HG03103 (cell line): ENCODE measurements around the gene LRIT1.

Source experiments
- ATAC-seq: cut with Tn5 transposase; IDR thresholded peaks from one replicate; pipeline ENCODE4 v1.9.1; 2021; ENCODE audit warnings: low read depth; ENCODE audit not compliant: unreplicated experiment

LRIT1 gene

GRCh38 chr10:84254552-84255478 is 13.5 kb upstream of the LRIT1 start:
- ATAC-seq, result no peak

DNA sequence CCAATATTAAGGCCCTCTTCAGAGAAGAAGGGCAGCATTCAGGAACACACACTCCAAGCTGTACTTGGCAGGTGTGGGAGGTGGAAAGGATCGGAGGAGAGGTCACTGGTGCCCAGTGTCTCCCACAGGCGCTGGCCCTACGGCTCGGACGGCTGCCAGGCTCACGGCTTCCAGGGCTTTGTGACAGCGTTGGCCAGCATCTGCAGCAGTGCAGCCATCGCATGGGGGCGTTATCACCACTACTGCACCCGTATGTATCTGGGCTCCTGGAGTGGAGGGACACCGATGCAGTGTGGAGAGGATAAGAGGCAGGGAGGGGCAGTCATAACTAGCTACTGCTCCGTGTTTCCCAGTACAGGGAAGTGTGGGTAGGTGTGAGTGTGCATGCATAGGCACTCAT is 7.4 kb upstream of the LRIT1 start:
- ATAC-seq, result no peak

GRCh38 chr10:84247496-84247895 is 6.2 kb upstream of the LRIT1 start:
- ATAC-seq, result no peak

GRCh38 chr10:84244651-84245270 is 3.4 kb upstream of the LRIT1 start, which contains the start of gene RGR:
Gene RGR (plus strand): TSS chr10:84245053. CDS start chr10:84245091, 38 bp downstream.
- no peak for ATAC-seq

- no peak for ATAC-seq
Observed at GRCh38 chr10:84243759-84244158, 2.4 kb upstream of the LRIT1 start.

GRCh38 chr10:84238909-84239308 is 2.4 kb downstream of the LRIT1 start:
- no peak for ATAC-seq

DNA sequence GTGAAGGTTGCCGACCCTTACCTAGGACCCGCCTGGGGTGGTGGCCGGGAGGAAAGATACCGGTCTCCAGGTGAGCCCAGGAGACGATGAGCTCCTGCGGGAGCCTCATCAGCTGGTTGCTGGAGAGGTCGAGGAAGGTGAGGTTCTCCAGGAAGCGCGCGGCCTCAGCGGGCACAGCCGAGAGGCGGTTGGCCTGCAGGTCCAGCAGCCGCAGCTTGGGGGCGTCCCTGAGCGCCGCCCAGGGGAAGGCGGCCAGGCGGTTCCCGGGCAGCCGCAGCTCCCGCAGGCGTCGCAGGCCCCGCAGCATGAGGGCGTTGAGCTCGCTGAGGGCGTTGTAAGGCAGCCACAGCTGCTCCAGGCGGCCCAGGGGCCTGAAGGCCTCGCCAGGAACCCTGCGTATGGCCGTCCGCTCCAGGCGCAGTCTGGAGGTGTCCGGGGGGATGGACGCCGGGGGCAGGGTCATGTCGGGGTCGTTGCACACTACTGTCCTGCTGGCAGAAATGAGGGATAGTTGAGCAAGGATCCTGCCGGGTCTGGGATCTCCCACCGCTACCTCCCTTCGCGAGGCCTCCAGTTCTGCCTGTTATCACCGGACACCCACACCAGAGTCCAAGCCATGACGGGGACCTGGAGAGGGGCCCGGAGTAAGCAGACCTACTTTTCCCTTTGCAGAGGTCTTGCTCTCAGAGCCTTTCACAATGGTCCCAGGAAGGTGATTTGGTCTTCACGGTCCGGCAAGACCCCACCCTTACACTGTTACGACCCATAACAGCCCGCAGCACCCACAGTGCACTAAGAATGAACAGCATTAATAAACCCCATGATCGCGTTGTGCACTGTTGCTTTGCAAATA is 3.9 kb downstream of the LRIT1 start:
- no peak for ATAC-seq

DNA sequence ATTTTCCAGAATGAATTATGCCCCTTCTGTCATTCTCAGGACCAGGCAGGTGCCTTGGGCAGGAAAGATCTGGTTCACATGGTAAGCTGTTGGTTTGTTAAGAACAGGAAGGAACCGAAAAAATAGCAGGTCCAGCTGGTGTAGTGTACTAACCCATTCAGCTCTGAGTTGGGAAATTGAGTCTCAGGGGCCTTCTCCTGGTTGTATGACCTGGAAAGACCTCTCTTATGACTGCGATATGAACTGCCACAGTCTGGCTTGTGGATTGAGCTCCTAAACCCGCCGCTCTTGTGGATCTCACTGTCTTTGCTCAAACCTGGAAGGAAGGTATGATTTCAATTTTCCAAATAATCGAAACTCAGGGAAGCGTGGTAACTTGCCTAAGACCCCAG is 4.5 kb downstream of the LRIT1 start:
- ATAC-seq, result no peak

DNA sequence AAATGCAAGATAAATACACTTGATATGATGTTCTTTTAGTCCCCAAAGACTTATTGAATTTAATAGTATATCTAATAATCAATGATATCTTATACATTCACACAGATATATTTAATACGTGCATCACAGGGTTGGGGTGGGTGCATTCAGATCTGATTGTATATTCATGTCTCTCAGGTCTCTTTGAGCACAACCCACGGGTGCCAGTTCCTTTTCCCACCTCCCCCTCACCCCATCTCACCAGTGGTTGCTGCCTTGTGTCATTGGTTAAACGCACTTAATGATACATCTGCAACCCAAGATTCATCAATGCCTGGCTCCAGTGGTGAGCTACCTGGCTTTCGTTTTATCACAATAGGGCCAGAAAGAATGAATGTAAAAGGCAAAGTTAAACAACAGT is 6.2 kb downstream of the LRIT1 start:
- ATAC-seq, result no peak

- ATAC-seq, result no peak
Observed at GRCh38 chr10:84234479-84234878, 6.9 kb downstream of the LRIT1 start.

DNA sequence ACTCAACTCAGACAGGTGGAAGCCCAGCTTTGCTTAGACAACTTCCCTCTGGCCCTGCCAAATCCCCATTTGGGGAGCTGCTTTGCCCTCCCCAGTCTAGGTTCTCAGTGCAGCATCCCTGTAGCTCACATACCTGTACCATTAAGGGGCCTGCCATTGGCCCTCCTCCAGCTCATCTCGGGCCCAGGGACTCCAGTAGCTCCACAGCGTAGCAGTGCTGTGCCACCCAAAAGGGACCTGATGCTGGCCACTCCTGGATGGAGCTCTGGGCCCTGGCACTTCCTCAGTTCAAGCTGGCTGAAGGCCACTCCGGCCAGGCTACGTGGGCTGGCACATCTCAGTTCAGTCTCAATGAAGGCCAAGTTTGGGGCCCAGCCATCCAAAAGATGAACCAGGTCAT is 7.4 kb downstream of the LRIT1 start:
- no peak for ATAC-seq

GRCh38 chr10:84232376-84232775 is 9.0 kb downstream of the LRIT1 start:
- no peak for ATAC-seq

- no peak for ATAC-seq
Observed at GRCh38 chr10:84230359-84230758, 11.0 kb downstream of the LRIT1 start.

GRCh38 chr10:84227810-84228209 is 13.5 kb downstream of the LRIT1 start:
- no peak for ATAC-seq

DNA sequence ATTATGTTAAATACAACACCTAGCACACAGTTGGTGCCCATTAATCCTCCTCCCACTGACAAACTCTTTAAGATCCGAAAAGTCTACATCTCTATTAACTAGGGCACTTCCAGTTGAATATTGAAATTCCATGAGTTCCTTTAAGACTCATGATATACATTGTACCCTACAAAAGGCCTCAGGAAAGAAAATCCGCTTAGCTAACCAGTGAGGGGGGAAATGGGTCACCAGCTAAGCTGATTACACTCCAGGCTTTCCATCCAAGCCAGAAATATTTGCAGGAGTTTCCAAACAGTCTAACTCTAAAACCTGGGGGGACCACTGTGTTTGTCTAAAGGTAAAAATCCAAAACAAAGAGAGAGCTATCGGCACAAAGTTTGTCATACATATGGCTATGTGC is 14.7 kb downstream of the LRIT1 start:
- no peak for ATAC-seq

DNA sequence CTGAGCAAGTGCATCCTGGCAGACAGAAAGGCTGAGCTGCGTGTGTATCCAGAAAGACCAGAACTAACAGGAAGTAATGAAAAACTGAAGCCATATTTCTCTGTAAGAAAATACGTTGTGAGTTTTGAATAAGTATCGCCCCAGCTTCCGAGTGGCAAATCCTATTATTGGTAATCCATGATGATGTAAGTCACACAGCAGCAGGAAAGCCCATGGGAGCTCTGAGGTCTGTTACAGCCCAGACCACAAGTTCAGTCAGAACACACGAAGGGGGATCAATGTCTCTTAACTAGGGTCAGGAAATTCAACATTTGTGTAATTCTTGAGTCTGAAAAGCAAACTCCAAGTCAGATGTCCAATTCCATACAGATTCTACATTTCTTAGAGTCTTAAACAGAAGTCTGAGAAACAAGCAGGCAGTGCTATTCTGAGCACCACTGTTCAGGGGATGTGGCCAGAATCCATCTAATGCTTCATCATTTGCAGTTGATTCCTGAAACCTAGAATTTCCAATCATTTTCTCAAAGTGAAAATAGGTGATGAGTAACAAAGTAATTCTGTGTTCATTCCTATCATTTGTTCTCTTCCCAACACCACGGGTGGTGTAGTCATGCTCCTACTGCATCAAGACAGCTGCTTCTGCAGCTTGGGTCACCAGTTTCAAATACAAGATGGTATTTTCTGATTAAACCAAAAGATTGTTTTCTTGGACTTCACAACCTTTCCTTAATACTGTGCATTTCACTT is 15.7 kb downstream of the LRIT1 start, which contains the start of gene LRIT2:
TSS of gene LRIT2 (minus strand) at position 118 of the 747 bp plus-strand sequence. CDS start at position 94, 24 bp downstream.
- no peak for ATAC-seq

DNA sequence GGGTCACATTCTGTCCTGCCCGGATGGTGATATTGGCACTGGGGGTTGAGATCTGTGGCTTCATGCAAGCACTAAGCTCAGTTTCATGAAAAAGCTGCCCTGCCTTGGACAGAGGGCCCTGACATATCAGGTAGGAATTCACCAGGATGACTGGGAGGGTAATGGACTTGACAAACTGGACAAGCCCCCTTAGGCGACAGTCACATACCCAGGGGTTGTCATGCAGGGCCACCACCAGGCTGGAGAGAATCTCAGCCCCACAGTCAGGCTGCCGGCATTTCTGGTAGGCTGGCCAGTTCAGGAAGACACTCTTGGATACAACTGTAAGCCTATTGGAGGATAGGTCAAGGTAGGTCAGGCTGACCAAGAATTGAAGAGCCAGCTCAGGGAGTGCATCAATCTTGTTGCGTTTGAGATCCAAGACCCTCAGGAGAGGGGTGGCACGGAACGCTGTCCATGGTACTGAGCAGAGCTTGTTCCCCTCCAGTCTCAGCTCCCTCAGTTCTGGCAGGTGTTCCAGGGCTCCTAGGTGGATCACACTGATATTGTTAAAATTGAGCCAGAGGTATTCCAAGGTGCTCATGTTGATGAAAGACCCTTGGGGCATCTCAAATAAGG is 16.8 kb downstream of the LRIT1 start:
- no peak for ATAC-seq

- ATAC-seq, result no peak
Observed at GRCh38 chr10:84221916-84222315, 19.4 kb downstream of the LRIT1 start.

DNA sequence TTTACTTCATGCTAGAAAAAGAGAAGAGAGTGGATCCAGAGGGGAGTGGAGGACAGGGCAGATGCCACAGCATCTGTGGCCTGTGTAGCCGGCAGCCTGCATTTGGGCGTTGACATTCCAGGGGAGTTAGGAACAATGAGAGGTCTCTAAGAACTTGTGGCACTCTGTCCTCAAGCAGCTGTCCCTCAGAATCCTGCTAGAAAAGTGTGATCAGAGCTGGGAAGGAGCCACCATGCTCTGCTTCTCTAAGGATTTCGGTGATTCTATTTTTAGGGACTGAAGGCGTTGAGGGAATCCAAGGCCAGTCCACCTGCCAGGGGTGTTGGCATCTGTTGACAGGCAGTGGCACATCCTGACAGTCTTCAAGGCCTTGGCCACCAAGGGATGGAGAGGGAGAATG is 23.6 kb downstream of the LRIT1 start:
- no peak for ATAC-seq

DNA sequence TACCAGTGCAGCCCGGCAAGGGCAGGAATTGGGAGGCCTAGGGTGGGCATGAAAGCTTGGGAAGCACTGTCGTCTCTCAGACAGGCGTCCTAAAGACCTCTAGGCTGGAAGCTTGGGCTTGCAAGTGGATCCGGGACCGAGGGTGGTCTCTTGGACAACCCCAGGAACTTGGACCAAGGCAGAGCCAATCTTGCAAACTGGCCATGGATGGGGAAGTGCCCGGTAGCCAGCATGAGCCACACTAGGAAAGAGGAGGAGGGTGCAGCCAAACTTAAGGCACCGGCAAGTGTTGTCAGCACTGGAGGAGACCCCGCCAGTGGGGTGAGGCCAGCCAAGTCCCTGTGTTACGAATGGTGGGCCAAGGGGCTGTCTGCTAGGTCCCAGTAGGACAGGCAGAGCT is 24.5 kb downstream of the LRIT1 start:
- ATAC-seq, result no peak
